ENCODE measurements around the gene PAK1IP1.
"Not testable (repeated sequence)": the region's sequence is repeated elsewhere in the genome, so short reads cannot be mapped to it uniquely, and the experiment has no call there.

PAK1IP1 gene

GRCh38 chr6:10742251-10742650, 47.5 kb downstream of the PAK1IP1 start:
- DNase-seq: no peak

- DNase-seq: no peak
These were observed 48.7 kb downstream of the PAK1IP1 start for GRCh38 chr6:10743515-10743914.

DNA sequence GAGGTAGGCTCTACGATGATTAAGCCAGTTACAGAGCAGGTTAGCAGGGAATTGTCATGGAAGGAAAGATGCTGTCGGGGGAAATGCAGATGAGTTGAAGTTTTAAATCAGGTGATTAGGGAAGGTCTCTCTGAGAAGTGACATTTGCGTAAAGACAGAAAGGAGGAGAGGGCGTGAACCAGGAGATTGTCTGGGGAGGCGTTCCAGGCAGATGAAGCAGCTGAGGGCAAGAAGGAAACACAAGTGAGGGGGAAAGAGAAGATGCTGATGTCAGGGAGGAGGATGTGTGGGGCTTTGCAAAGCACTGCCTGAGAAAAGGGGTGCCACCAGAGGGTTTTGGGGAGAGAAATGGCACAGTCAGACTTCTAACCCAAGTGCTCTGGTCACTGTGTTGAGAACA, 50.3 kb downstream of the PAK1IP1 start:
- DNase-seq: no peak

GRCh38 chr6:10746915-10747250, 52.1 kb downstream of the PAK1IP1 start:
- DNase-seq: no peak

GRCh38 chr6:10747251-10747972, 52.6 kb downstream of the PAK1IP1 start, which contains the start of gene TMEM14B:
Gene TMEM14B (plus strand): TSS chr6:10747805. CDS start chr6:10749246, 1,441 bp downstream.
- peak; percentile 84 to 99 (median 97) for DNase-seq

- DNase-seq: no peak
These were observed 55.0 kb downstream of the PAK1IP1 start for GRCh38 chr6:10749734-10750133.

DNA sequence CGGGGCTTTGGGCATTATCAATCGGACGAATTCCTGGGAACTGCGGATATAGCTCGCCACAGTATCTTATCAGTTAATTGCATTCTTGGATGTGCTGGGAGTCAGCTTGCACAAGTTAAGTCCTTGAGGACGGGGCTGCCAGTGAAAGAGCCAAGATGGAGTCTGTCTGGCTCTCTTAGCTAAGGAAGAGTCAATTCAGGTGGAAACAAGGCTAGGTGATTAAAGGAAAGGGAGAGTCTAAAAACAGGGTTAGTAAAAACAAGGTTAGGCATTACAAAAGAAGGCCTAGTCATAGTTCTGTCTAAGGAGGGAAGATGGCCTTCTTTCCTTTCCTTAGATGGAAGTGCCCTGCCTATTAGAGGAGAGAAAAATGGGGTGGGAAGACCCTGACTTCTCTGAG, 55.8 kb downstream of the PAK1IP1 start:
- DNase-seq: not testable (repeated sequence)

GRCh38 chr6:10751757-10752156, 57.0 kb downstream of the PAK1IP1 start:
- not testable (repeated sequence) for DNase-seq

- no peak for DNase-seq
These were observed 61.3 kb downstream of the PAK1IP1 start for GRCh38 chr6:10756085-10756484.
